GM21423 (cell line): ENCODE data around the gene WNT5A.
"Not testable (repeated sequence)": the region's sequence is repeated elsewhere in the genome, so short reads cannot be mapped to it uniquely, and the experiment has no call there.

ENCODE experiments used
- ATAC-seq: cut with Tn5 transposase; IDR thresholded peaks from one replicate; pipeline ENCODE4 v1.9.1; 2021; ENCODE audit warnings: mild to moderate bottlenecking, moderate library complexity; ENCODE audit not compliant: unreplicated experiment

The WNT5A gene

GRCh38 chr3:55507808-55508207, 20.7 kb upstream of the WNT5A start:
- no peak for ATAC-seq

GRCh38 chr3:55505776-55506175, 18.7 kb upstream of the WNT5A start:
- ATAC-seq: no peak

DNA sequence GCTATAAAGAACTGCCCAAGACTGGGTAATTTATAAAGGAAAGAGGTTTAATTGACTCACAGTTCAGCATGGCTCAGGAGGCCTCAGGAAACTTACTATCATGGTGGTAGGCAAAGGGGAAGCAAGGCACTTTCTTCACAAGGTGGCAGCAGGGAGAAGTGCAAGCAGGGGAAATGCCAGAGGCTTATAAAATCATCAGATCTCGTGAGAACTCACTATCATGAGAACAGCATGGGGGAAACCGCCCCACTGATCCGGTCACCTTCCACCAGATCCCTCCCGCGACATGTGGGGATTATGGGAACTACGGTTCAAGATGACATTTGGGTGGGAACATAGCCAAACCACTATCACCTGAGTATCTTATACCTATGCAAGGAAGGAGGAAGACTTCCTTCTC, 18.0 kb upstream of the WNT5A start:
- not testable (repeated sequence) for ATAC-seq

DNA sequence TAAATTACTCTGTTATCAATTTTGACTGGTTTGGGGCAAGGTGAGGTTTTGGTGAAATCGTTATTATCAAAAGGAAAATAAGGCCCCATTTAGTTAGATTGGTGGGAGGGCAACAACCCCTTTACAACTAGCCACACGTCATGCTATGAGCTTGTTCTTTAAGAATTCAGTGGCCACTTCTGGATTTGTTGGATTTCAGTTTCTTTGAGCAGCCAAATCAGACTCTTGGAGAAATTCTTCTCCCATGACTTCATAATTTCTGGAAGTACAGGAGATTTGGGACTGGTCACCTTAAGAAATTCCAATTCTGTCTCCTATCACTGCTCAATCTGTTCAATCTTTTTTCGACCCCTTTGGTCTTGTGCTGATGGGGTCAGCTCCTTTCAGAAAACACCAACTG, 14.8 kb upstream of the WNT5A start:
- no peak for ATAC-seq

- no peak for ATAC-seq
Measured at GRCh38 chr3:55500555-55501330, 13.6 kb upstream of the WNT5A start.

DNA sequence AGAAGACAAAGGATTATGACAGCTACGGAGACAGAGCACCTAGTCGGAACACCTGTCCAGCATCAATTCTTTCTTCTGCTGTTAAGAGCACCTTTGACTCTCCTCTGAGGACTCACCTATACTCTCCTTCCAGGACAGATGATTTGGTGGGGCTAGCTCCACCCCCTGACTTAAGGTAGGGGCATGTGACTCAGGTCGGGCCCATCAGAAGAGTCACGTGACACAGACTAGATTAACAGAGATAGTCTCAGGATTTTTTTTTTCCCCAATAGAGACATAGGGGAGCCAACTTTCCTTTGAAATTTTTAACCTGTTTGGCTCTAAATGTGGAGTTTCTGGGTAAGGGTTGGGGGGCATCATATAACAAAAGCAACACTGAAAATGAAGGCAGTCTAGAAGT, 11.4 kb upstream of the WNT5A start:
- no peak for ATAC-seq

GRCh38 chr3:55497250-55497649, 10.1 kb upstream of the WNT5A start:
- ATAC-seq: no peak

DNA sequence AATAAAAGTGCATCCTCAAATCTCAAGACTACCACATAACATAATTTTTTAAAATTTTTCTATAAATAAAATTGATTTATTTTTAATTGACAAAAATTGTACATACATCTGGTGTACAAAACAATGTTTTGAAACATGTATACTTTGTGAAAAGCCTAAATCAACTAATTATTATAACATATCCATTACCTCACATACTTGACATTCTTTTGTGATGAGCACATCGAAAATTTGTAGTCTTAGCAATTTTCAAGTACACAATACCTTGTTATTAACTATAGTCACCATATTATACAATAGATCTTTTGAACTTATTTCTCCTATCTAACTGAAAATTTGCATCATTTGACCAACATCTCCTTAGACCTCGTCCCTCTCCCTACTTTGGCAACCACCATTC, 7.9 kb upstream of the WNT5A start:
- no peak for ATAC-seq

DNA sequence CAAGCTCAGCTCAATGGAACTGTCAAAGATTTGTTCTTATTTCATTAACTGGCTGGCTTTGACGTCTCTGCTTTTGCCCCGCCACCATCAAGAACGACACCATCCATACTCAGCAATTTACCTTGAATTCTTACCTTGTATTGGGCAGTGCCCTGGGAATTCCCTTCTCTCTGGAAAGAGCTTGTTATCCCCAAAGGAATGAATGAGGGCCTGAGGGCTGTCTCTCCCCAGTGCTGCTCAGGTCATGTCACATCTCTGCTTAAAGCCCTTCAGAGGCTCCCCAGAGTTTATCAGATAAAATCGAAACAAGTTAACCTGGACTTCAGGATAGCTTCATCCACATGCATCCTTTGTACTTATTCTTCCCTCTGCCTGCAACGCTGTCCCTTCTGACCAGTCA, 5.9 kb upstream of the WNT5A start:
- ATAC-seq: no peak

GRCh38 chr3:55491296-55491816, 4.2 kb upstream of the WNT5A start:
- no peak for ATAC-seq

GRCh38 chr3:55490276-55490913, 3.3 kb upstream of the WNT5A start:
- ATAC-seq: no peak

DNA sequence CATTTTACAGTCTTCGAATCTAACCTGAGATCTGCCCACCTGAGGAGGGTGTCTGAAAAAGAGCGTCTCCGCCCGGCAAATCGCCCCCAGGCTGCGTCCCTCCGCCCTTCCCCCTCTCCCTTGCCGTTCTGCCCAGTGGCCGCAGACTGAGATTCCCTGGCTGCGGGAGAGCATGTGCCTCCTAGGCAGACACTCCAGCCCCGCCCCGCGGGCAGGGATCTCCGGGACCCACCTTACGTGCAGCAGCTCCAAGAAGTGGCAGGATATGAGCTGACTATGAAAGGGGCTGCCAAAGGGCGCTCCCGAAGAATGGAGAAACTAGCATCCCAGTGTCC, 2.7 kb upstream of the WNT5A start:
- ATAC-seq: no peak

DNA sequence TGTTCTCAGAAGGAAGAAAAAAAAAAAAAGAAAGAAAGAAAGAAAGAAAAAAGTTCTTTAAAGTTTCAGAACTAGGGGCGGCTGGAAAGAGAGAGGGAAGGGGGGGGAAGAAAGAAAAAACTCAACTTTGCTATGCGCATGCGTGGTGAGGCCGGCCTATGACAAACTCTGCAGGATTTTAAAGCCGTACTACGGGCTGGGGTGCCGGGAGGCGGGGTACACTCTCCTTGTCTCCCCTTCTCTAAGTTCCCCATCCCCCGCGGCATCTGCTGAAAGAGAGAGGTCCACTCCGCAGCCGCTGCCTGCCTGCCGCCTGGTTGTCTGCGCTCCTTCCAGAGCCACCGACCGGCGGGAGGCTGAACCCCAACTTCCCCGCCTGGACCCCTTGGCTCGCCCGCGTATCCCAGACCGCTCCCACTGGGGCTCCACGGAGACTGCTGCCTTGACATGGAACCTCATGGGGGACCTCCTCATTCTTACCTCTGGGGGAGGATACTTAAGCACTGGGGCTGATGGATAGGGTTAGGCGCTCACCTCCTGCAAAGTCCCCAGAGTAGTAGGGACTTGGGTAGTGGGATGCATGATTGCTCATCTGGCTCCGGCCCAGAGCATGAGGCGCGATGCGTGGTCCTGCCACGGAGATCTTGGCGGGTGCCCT, 1.4 kb upstream of the WNT5A start:
- ATAC-seq: no peak

- no peak for ATAC-seq
Measured at GRCh38 chr3:55487381-55488241, 505 bp upstream of the WNT5A start.

DNA sequence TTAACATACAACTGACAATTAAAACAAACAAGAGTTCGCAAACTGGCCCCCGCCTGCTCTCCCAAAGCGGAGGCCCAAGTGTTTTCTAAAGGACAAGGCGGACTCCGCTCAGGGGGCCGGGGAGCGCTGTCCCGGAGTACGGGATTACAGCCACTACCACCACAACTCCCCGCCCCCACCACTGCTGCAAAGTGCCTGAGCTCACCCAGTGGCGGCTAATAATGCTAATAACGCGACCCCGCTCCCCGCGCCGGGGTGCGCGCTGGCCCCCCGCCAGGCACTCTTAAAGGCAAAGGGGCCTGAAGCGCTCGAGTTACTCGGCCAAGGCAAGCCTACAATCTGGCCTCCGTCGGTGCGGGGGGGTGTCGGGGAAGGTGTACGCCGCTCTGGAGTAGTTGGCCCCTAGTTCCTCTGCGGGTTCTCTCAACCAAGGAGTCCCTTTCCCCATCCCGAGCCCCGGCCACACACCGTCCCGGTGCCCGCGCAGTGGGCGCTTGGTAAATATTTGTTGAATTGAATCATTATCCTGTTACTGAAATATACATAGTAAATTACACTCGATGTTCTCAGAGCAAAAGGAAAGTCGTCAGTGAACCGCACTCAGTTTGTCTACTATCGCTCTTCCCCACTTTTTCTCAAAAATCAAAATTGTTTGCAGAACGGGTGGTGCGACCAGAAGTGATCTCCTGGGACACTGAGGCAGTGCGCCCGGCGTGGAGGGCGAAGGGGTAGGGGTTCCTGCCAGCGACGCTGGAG, 827 bp downstream of the WNT5A start:
- ATAC-seq: no peak

GRCh38 chr3:55484801-55485791, 2.0 kb downstream of the WNT5A start:
- peak; percentile 73 for ATAC-seq

GRCh38 chr3:55484191-55484689, 2.9 kb downstream of the WNT5A start:
- ATAC-seq: no peak

DNA sequence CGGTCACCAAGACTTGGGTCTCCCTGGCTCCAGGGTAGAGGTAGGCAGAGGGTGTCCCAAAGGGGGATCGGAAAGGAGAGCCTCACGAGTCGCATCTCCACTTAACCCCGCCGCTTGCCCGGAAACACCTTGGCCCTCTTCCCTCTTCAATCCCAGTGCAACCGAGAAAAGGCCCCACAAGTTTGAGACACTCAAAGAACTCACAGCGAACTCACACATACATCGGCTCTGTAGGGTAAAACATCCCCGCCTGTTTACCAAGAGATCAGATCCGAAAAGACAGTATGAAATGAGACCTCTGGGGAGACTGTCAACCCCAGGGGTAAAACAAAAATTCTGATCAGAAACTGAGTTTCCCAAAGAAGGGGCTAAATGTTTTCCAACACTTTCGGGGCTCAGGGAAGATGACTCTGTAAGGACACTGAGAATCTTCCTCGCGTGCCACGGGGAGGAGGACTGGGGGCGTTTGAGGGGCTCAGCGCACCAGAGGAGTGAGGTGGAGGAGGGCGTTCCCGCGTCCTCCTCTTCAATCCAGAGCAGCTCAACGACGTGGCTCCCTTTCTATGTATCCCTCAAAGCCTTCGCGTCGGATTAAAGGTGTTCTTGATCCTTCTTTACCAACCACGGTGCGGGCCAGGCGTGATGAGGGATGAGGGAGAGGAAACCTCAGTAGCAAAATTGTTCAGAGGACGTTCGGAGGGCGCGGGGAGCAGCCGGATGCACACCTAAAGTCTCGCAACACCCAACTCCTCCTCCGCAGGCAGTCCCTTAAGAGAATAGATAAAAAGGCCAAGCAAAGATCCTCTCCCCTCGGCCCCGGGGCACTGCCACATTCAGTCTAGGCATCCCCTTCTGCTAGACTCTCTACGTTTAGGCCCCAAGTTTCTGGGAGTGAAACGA, 3.7 kb downstream of the WNT5A start:
- ATAC-seq: no peak
